Ishikawa (cell line): ENCODE results near the gene ZNF594.

Source experiments
- CEBPB ChIP-seq: IDR thresholded peaks from 2 replicates; pipeline ENCODE4 v1.6.1; 2012
- CREB1 ChIP-seq: IDR thresholded peaks from 2 replicates; pipeline ENCODE4 v1.6.1; 2012; ENCODE audit warnings: low read depth
- EGR1 ChIP-seq: IDR thresholded peaks from 2 replicates; pipeline ENCODE4 v1.6.1; 2012
- EP300 ChIP-seq: IDR thresholded peaks from 2 replicates; pipeline ENCODE4 v1.6.1; 2012; ENCODE audit warnings: borderline replicate concordance
- FOXM1 ChIP-seq: IDR thresholded peaks from 2 replicates; pipeline ENCODE4 v1.6.1; 2012; ENCODE audit warnings: low read depth, borderline replicate concordance
- MAX ChIP-seq: IDR thresholded peaks from 2 replicates; pipeline ENCODE4 v1.6.1; 2012
- NFIC ChIP-seq: IDR thresholded peaks from 2 replicates; pipeline ENCODE4 v1.6.1; 2012
- RAD21 ChIP-seq: IDR thresholded peaks from 2 replicates; pipeline ENCODE4 v1.6.1; 2012; ENCODE audit warnings: low read depth
- REST ChIP-seq: IDR thresholded peaks from 2 replicates; pipeline ENCODE4 v1.6.1; 2012; ENCODE audit warnings: low read depth, mild to moderate bottlenecking
- TAF1 ChIP-seq: IDR thresholded peaks from 2 replicates; pipeline ENCODE4 v1.6.1; 2012; ENCODE audit warnings: low read depth, mild to moderate bottlenecking
- TCF12 ChIP-seq: IDR thresholded peaks from 2 replicates; pipeline ENCODE4 v1.6.1; 2012; ENCODE audit warnings: low read depth
- TEAD4 ChIP-seq: IDR thresholded peaks from 2 replicates; pipeline ENCODE4 v1.6.1; 2012
- USF1 ChIP-seq: IDR thresholded peaks from 2 replicates; pipeline ENCODE4 v1.6.1; 2012
- YY1 ChIP-seq: IDR thresholded peaks from 2 replicates; pipeline ENCODE4 v1.6.1; 2012; ENCODE audit warnings: low read depth
- ZBTB7A ChIP-seq: IDR thresholded peaks from 2 replicates; pipeline ENCODE4 v1.6.1; 2012; ENCODE audit warnings: low read depth

The ZNF594 gene

GRCh38 chr17:5200360-5200759 is 8.7 kb upstream of the ZNF594 start:
- TF ChIP-seq TEAD4 (no peak), CREB1 (no peak), YY1 (no peak), EP300 (no peak), NFIC (no peak), FOXM1 (no peak), ZBTB7A (no peak), CEBPB (no peak), RAD21 (no peak), TCF12 (no peak), TAF1 (no peak), REST (no peak), USF1 (no peak), MAX (no peak), EGR1 (no peak)

- TF ChIP-seq CREB1, result no peak
- TF ChIP-seq REST, result no peak
- TF ChIP-seq TEAD4, result no peak
- TF ChIP-seq FOXM1, result no peak
- no peak for TF ChIP-seq YY1
- no peak for TF ChIP-seq MAX
- TF ChIP-seq ZBTB7A, result no peak
- TF ChIP-seq EP300, result no peak
- TF ChIP-seq USF1, result no peak
These were observed 6.8 kb upstream of the ZNF594 start for GRCh38 chr17:5198472-5198871.

- TF ChIP-seq MAX, result no peak
- no peak for TF ChIP-seq CREB1
- TF ChIP-seq EP300, result no peak
- no peak for TF ChIP-seq RAD21
- TF ChIP-seq USF1, result no peak
- TF ChIP-seq ZBTB7A, result no peak
- TF ChIP-seq TAF1, result no peak
- TF ChIP-seq NFIC, result no peak
- TF ChIP-seq TCF12, result no peak
- TF ChIP-seq YY1, result no peak
- TF ChIP-seq REST, result no peak
- TF ChIP-seq FOXM1, result no peak
- TF ChIP-seq EGR1, result no peak
These were observed 2.7 kb upstream of the ZNF594 start for GRCh38 chr17:5194346-5194745.

- no peak for TF ChIP-seq REST
- TF ChIP-seq USF1, result no peak
- TF ChIP-seq CREB1, result no peak
- no peak for TF ChIP-seq MAX
- no peak for TF ChIP-seq YY1
- TF ChIP-seq TCF12, result no peak
- TF ChIP-seq NFIC, result no peak
- no peak for TF ChIP-seq ZBTB7A
- no peak for TF ChIP-seq EGR1
- TF ChIP-seq TEAD4, result no peak
- no peak for TF ChIP-seq RAD21
These were observed 7.4 kb downstream of the ZNF594 start for GRCh38 chr17:5184288-5184687.
